Upper lobe of left lung (tissue), 6 donors: Measurements from ENCODE around the gene RHPN2. TPM values are rescaled to one million over a fixed set of nuclear protein-coding genes. Genes with fewer than 3 reads are reported as not detected.

Experiments
- ATAC-seq, 2 donors: fragments of 200-7000 bp; cut with Tn5 transposase; one replicate each; pipeline ENCODE4 v1.9.1; 2022; ENCODE audit warnings: mild to moderate bottlenecking in 2 of 2, moderate library complexity in 2 of 2; ENCODE audit not compliant: low FRiP score in 2 of 2
- DNase-seq, 2 donors: peaks; one replicate each; pipeline ENCODE4 v3.0.0-alpha.2; 2019 to 2020
- H3K27ac ChIP-seq, 4 donors: fragments of 200-600 bp; sonication (generic); one replicate each; pipeline ENCODE4 v1.5.1; 2016 to 2019
- H3K27me3 ChIP-seq, 4 donors: fragments of 200-600 bp; sonication (generic); one replicate each; pipeline ENCODE4 v1.5.1; 2017 to 2019
- H3K36me3 ChIP-seq, 4 donors: fragments of 200-600 bp; sonication (generic); one replicate each; pipeline ENCODE4 v1.5.1; 2016 to 2019
- H3K4me1 ChIP-seq, 4 donors: fragments of 200-600 bp; sonication (generic); one replicate each; pipeline ENCODE4 v1.5.1; 2018 to 2019
- H3K4me3 ChIP-seq, 4 donors: fragments of 200-600 bp; sonication (generic); one replicate each; pipeline ENCODE4 v1.5.1; 2017 to 2019; ENCODE audit warnings: mild to moderate bottlenecking in 2 of 4, moderate library complexity in 1 of 4
- H3K9me3 ChIP-seq, 4 donors: fragments of 200-600 bp; sonication (generic); one replicate each; pipeline ENCODE4 v1.5.1; 2018 to 2019
- EP300 ChIP-seq, 4 donors: sonication (generic); formaldehyde crosslinking; IDR thresholded peaks; one replicate each; pipeline ENCODE4 v1.5.1; 2017; ENCODE audit warnings: antibody characterized with exemption in 4 of 4, control low read depth in 2 of 4
- POLR2A ChIP-seq, 4 donors: fragments of 450-650 bp; IDR thresholded peaks; one replicate each; pipeline ENCODE4 v1.5.1; 2016 to 2017; ENCODE audit warnings: antibody characterized with exemption in 4 of 4, mild to moderate bottlenecking in 2 of 4
- POLR2AphosphoS5 ChIP-seq, 2 donors: sonication (generic); formaldehyde crosslinking; IDR thresholded peaks; one replicate each; pipeline ENCODE4 v1.5.1; 2017; ENCODE audit warnings: antibody characterized with exemption in 2 of 2
- WGBS, 2 donors: methylation state at CpG; one replicate each; pipeline ENCODE4 v1.1.5; 2017 to 2018; 5-methylcytosine and 5-hydroxymethylcytosine counted together
- total RNA-seq, 6 donors: library from RNA; depleted of rRNA in 4 of 6; stranded (reverse); fragments of >200 nt in 4 of 6; gene quantifications; one replicate each; pipeline versions ENCODE4 v1.1.0 to v1.2.1, GENCODE V29; 2016 to 2021
- TF ChIP-seq, protein P1 (sequence below), 6 experiments: fragments of 450-650 bp in 4 of 6; fragments of 200-600 bp in 2 of 6; sonication (generic) in 2 of 6; IDR thresholded peaks; one replicate each; pipeline ENCODE4 v1.5.1; 2016 to 2019; ENCODE audit warnings: antibody characterized with exemption in 6 of 6
- donor health status: DM: no; HTN: no; CAD: no; lungs with moderate emphysema.
- donor health status: DM: no; HTN: yes; CAD: no; lungs with severe emphysema.

The RHPN2 gene
- total RNA-seq, 6 donors from 2014 or later = 5.6 to 33.5 (median 13.1) TPM

DNA sequence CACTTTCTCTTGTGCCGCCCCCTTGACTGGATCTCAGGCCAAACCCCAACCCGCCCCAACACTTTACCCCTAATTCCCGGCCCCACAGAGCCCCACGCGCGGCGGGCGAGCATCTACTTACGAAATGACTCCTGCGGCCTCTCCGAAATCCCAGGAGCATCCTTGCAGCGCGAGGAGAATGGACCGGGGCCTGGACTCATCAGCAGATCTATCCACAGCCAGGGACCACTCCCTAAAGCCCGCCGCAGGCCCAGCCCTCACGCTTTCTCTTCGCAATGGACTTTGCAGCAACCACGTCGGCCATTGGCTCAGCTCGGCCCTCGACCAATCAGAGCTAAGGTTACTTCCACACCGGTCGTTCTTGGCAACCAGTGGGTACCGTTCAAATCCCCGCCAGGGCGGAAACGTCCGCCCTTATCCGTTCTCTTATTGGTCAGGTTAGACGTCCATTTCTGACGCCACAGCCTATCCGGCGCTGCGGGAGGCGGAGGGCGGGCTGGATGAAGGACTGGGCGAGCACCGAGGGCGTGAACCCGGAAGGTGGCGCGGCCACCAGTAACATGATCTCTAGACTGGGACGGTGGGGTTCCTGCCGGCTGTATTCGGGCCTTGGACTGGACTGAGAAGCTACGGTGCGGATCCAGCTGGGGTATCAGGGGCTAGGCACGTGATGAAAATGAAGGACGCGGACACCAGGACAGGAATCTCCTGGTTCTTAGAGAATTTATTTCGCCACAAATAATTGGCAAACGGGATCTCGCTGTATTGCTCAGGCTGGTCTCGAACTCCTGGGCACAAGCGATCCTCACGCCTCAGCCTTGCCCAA, 92.8 kb downstream of the RHPN2 start, which contains the start of the genes CEP89 and FAAP24:
Gene CEP89, minus strand, starts transcription at position 244 of the 826 bp plus-strand sequence. Its CDS starts 84 bp downstream, at position 160.
Gene FAAP24, plus strand, starts transcription at position 528 of the 826 bp plus-strand sequence. CDS start 955 bp downstream, outside the sequence.
- no peaks in the 10 kb centered on the region for H3K9me3 ChIP-seq
- no peaks in the 10 kb centered on the region for H3K27me3 ChIP-seq
- peak; percentile 96 to 98 for DNase-seq
- peaks cover 8 to 36% (median 15%) of the 10 kb centered on the region in 4 donors for H3K4me1 ChIP-seq
- WGBS, 2 donors = 1 to 2% methylated on average over 29 to 57 of the region's 57 CpGs
- H3K36me3 ChIP-seq = peaks cover 0 to 14% (median 0%) of the 10 kb centered on the region in 4 donors
- TF ChIP-seq POLR2AphosphoS5 (IDR thresholded peaks at IDR 0.05) = peak; percentile 71 to 78
- TF ChIP-seq POLR2A (IDR thresholded peaks at IDR 0.05) = peak in 2 of 4 donors; percentile 19 to 70
- TF ChIP-seq, protein P1, sequence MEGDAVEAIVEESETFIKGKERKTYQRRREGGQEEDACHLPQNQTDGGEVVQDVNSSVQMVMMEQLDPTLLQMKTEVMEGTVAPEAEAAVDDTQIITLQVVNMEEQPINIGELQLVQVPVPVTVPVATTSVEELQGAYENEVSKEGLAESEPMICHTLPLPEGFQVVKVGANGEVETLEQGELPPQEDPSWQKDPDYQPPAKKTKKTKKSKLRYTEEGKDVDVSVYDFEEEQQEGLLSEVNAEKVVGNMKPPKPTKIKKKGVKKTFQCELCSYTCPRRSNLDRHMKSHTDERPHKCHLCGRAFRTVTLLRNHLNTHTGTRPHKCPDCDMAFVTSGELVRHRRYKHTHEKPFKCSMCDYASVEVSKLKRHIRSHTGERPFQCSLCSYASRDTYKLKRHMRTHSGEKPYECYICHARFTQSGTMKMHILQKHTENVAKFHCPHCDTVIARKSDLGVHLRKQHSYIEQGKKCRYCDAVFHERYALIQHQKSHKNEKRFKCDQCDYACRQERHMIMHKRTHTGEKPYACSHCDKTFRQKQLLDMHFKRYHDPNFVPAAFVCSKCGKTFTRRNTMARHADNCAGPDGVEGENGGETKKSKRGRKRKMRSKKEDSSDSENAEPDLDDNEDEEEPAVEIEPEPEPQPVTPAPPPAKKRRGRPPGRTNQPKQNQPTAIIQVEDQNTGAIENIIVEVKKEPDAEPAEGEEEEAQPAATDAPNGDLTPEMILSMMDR (IDR thresholded peaks at IDR 0.05) = peak in 1 of 6 experiments; percentile 24
- TF ChIP-seq EP300 (IDR thresholded peaks at IDR 0.05) = no peak
- peak within 1 kb of the TSS; percentile 87 to 98 (median 90) for H3K4me3 ChIP-seq
- H3K27ac ChIP-seq = peak within 1 kb of the TSS; percentile 78 to 88 (median 82)
- peak; percentile 99 for ATAC-seq

DNA sequence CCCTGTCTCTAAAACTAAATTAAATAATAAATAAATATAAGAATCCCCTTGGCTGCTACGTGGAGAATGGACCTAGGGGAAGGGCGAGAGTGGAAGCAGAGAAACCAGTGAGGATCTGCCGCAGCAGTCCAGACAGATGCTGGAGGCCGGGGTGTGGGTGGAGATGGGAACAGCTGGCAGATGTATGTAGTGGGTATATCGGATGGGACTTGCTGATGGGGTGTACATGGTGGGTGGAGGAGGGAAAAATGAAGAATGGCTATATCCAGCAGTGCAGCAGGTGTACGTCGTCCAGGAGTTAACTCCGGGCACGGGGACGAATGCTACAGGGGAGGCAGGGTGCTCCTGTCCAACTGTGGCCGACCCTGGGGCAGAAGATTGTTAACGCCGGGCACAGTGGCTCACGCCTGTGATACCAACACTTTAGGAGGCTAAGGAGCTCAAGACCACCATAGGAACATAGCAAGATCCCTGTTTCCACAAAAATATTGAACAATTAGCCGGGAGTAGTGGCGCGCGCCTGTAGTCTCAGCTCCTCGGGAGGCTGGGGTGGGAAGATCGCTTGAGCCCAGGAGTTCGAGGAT, 93.6 kb downstream of the RHPN2 start:
- no peak for ATAC-seq
- Histone ChIP-seq H3K36me3 (peaks cover 0 to 20% (median 0%) of the 10 kb centered on the region in 4 donors), H3K27me3 (no peaks in the 10 kb centered on the region), H3K9me3 (no peaks in the 10 kb centered on the region), H3K4me1 (peaks cover 8 to 30% (median 10%) of the 10 kb centered on the region in 4 donors), H3K4me3 (peak overlapping the region; percentile 87 to 98 (median 90)), H3K27ac (peak overlapping the region in 1 of 4 donors; percentile 83)
- WGBS, 2 donors = 27 to 32% methylated on average over 21 of the region's 21 CpGs
- no peak for DNase-seq
- TF ChIP-seq EP300 (IDR thresholded peaks at IDR 0.05) = no peak
- no peak for TF ChIP-seq POLR2AphosphoS5 (IDR thresholded peaks at IDR 0.05)
- no peak for TF ChIP-seq POLR2A (IDR thresholded peaks at IDR 0.05)
- TF ChIP-seq, protein P1 (IDR thresholded peaks at IDR 0.05) = no peak

- DNase-seq = peak in 1 of 2 donors; percentile 66
- 95 to 100% methylated on average over 3 to 9 of the region's 10 CpGs for WGBS, 2 donors
Measured at GRCh38 chr19:32969549-32969948, 95.1 kb downstream of the RHPN2 start.

DNA sequence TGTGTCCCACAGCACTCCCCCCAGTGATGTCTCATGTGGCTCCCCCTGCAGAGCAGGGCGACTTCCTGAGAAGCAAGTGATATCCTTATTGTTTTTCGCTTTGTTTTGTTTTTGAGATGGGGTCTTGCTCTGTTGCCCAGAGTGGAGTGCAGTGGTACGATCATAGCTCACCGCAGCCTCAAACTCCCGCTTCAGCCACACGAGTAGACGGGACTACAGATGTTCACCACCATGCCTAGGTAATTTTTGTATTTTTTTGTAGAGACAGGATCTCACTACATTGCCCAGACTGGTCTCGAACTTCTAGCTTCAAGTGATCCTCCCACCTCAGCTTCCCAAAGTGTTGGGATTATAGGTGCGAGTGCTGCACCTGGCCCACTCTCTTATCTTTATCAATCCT, 97.9 kb downstream of the RHPN2 start:
- Histone ChIP-seq H3K27ac (no peak overlapping the region), H3K27me3 (no peaks in the 10 kb centered on the region), H3K4me1 (peaks cover 8 to 21% (median 10%) of the 10 kb centered on the region in 4 donors), H3K4me3 (no peak overlapping the region), H3K9me3 (no peaks in the 10 kb centered on the region), H3K36me3 (peaks cover 2 to 63% (median 20%) of the 10 kb centered on the region in 4 donors)
- TF ChIP-seq POLR2A (IDR thresholded peaks at IDR 0.05) (no peak), EP300 (IDR thresholded peaks at IDR 0.05) (no peak), POLR2AphosphoS5 (IDR thresholded peaks at IDR 0.05) (no peak)
- TF ChIP-seq, protein P1 (IDR thresholded peaks at IDR 0.05) = no peak
- no peak for ATAC-seq
- 96 to 97% methylated on average over 9 of the region's 9 CpGs for WGBS, 2 donors
- DNase-seq = no peak

More at GRCh38 chr19:32969549-32969948, 95.1 kb downstream of the RHPN2 start:
- Histone ChIP-seq H3K4me3 (no peak overlapping the region), H3K4me1 (peaks cover 8 to 29% (median 10%) of the 10 kb centered on the region in 4 donors), H3K9me3 (no peaks in the 10 kb centered on the region), H3K27me3 (no peaks in the 10 kb centered on the region), H3K36me3 (peaks cover 0 to 35% (median 9%) of the 10 kb centered on the region in 4 donors), H3K27ac (no peak overlapping the region)
- TF ChIP-seq POLR2AphosphoS5 (IDR thresholded peaks at IDR 0.05) (no peak), EP300 (IDR thresholded peaks at IDR 0.05) (no peak), POLR2A (IDR thresholded peaks at IDR 0.05) (no peak)
- TF ChIP-seq, protein P1 (IDR thresholded peaks at IDR 0.05) = no peak
- no peak for ATAC-seq
